Measurements from ENCODE around the gene MED29.
A peak's percentile ranks its signal among the peaks of the same experiment; 100 is the strongest.

MED29 gene

GRCh38 chr19:39433480-39434079 lies 42.4 kb downstream of the MED29 start:
- no peak for DNase-seq

- no peak for DNase-seq
Measured at GRCh38 chr19:39434123-39435076, 43.2 kb downstream of the MED29 start.

- peak; percentile 99 for DNase-seq
Measured at GRCh38 chr19:39435499-39436349, 44.5 kb downstream of the MED29 start, which contains the start of gene RPS16. RPS16 (minus strand) TSS chr19:39435949; CDS start chr19:39435895, 54 bp downstream.

GRCh38 chr19:39436350-39436716 lies 45.2 kb downstream of the MED29 start:
- no peak for DNase-seq

- DNase-seq = no peak
Measured at GRCh38 chr19:39438270-39438934, 47.2 kb downstream of the MED29 start.

GRCh38 chr19:39444598-39445195 lies 53.5 kb downstream of the MED29 start:
- no peak for DNase-seq

GRCh38 chr19:39445196-39446111 lies 54.3 kb downstream of the MED29 start, which contains the start of gene SUPT5H:
SUPT5H (plus strand) TSS chr19:39445582; CDS start chr19:39445891, 309 bp downstream.
- DNase-seq = peak; percentile 97

GRCh38 chr19:39446365-39447084 lies 55.3 kb downstream of the MED29 start:
- DNase-seq = no peak

- DNase-seq = no peak
Measured at GRCh38 chr19:39448271-39448670, 57.1 kb downstream of the MED29 start.

- no peak for DNase-seq
Measured at GRCh38 chr19:39449116-39449797, 58.1 kb downstream of the MED29 start.
